ENCODE data around the gene ELK3. TPM values are rescaled to one million over a fixed set of nuclear protein-coding genes. Genes with fewer than 3 reads are reported as not detected.

The ELK3 gene
- total and polyA plus RNA-seq, 2 of the 8 experiments (the other 6 are each of a cell fraction or from before 2014, with no cell fraction given), result 3.5 to 14.3 TPM

GRCh38 chr12:96247563-96247962 lies 53.4 kb downstream of the ELK3 start:
- no peak overlapping the region for H3K9ac ChIP-seq (replicated peaks in 1 of 4; ENCODE audit: extremely low read depth in 1 of 4, low read depth in 3 of 4, low read length in 3 of 4)
- peak overlapping the region; percentile 26; the same call in 1 of the 2 replicates for H2AK5ac ChIP-seq (ENCODE audit: low read depth, low read length)
- no peak overlapping the region; the same call in 1 of the 2 replicates for H2BK5ac ChIP-seq (ENCODE audit: low read depth, low read length)
- no peak overlapping the region for H3K18ac ChIP-seq (ENCODE audit: extremely low read depth, low read length)
- no peak overlapping the region for H3K4ac ChIP-seq (replicated peaks; ENCODE audit: insufficient read length, low read depth, low read length)
- no peak overlapping the region for H3K56ac ChIP-seq (replicated peaks; ENCODE audit: insufficient read length, low read depth, low read length)
- 0 out of 2 replicates have a peak, but pooled peaks cover 2% of the 10 kb centered on the region for H3K23me2 ChIP-seq (ENCODE audit: low read depth, low read length)
- H3K4me3 ChIP-seq (ENCODE audit: extremely low read depth in 1 of 4, insufficient read depth in 2 of 4, low read depth in 3 of 4, low read length in 4 of 4), result no peak overlapping the region
- CTCF ChIA-PET (ENCODE audit: partially characterized antibody), result interaction anchor here (1.3 to 2.0 kb wide), 3 partner anchors 8 to 99 kb away, joined by 3 to 4 read pairs (median 3); no protein-coding TSS in a partner anchor
- FAIRE-seq (no peak), DNase-seq (ENCODE audit: low read depth in 1 of 2, low spot score in 2 of 2) (no peak)
- H3K36me3 ChIP-seq (ENCODE audit: control insufficient read depth in 2 of 4, insufficient read depth in 4 of 4, low read length in 3 of 4), result peaks cover 0 to 3% (median 0%) of the 10 kb centered on the region in 4 experiments; a peak in 3 of 8 replicates
- H3K27ac ChIP-seq (ENCODE audit: low read depth, low read length), result no peak overlapping the region
- no peak overlapping the region for H4K8ac ChIP-seq (ENCODE audit: extremely low read depth, insufficient read depth, low read length)
- H4K91ac ChIP-seq (replicated peaks; ENCODE audit: insufficient read length, low read length), result no peak overlapping the region
- H3K4me1 ChIP-seq (replicated peaks in 1 of 4; ENCODE audit: control insufficient read depth in 3 of 4, insufficient read depth in 4 of 4, low read length in 3 of 4), result peaks cover 0 to under 1% (median 0%) of the 10 kb centered on the region in 4 experiments; a peak in 1 of 7 replicates
- peaks cover 0 to 2% of the 10 kb centered on the region in 2 experiments for H4K20me1 ChIP-seq (replicated peaks in 1 of 2; ENCODE audit: control insufficient read depth in 1 of 2, insufficient read depth in 2 of 2, low read length in 2 of 2)
- no peaks in the 10 kb centered on the region for H3K79me2 ChIP-seq (ENCODE audit: control insufficient read depth in 1 of 2, insufficient read depth in 2 of 2, low read length in 2 of 2)
- H2BK20ac ChIP-seq (ENCODE audit: low read length), result no peak overlapping the region
- H2BK15ac ChIP-seq (ENCODE audit: low read length), result no peak overlapping the region
- no peaks in the 10 kb centered on the region for H3K9me3 ChIP-seq (ENCODE audit: insufficient read depth in 2 of 2, low read depth in 1 of 2, low read length in 1 of 2)
- H2BK12ac ChIP-seq (ENCODE audit: low read depth, low read length), result no peak overlapping the region
- H2BK120ac ChIP-seq (replicated peaks; ENCODE audit: low read depth, low read length), result no peak overlapping the region
- H4K5ac ChIP-seq (ENCODE audit: insufficient read length, low read depth, low read length), result no peak overlapping the region
- POLR2A ChIA-PET (ENCODE audit: partially characterized antibody), result interaction anchor here (0.5 kb wide), 1 partner anchor 29 kb away, joined by 3 read pairs; no protein-coding TSS in a partner anchor
- no peaks in the 10 kb centered on the region for H3K79me1 ChIP-seq (ENCODE audit: low read depth, low read length)
- no peak overlapping the region for H3K23ac ChIP-seq (ENCODE audit: insufficient read length)
- WGBS, 2 experiments (ENCODE audit: extremely low coverage in 1 of 2, insufficient coverage in 1 of 2, insufficient read length in 1 of 2, insufficient replicate concordance in 2 of 2, low coverage in 1 of 2, low lambda C conversion rate in 2 of 2, missing lambda C conversion rate in 1 of 2), result 90% methylated on average over 13 of the region's 13 CpGs; no CpG with 5 or more reads in 1 of the 2 experiments
- no peaks in the 10 kb centered on the region for H3K27me3 ChIP-seq (replicated peaks in 1 of 4; ENCODE audit: control insufficient read depth in 3 of 4, extremely low read depth in 1 of 4, insufficient read depth in 3 of 4, low read length in 3 of 4)
- H2AFZ ChIP-seq (ENCODE audit: low read length), result no peak overlapping the region
- no peak overlapping the region for H3K14ac ChIP-seq (ENCODE audit: insufficient read length)
- no peak overlapping the region for H3K4me2 ChIP-seq (ENCODE audit: insufficient read depth in 1 of 2, low read depth in 2 of 2, low read length in 2 of 2)
- no peak for TF ChIP-seq YY1 (IDR thresholded peaks at IDR 0.05; ENCODE audit: low read depth, low read length)
- TF ChIP-seq POLR2AphosphoS5 (IDR thresholded peaks at IDR 0.05; ENCODE audit: low read depth, low read length), result no peak
- TF ChIP-seq E2F6 (IDR thresholded peaks at IDR 0.05), result no peak
- TF ChIP-seq CTCF (IDR thresholded peaks at IDR 0.05; ENCODE audit: control extremely low read depth in 1 of 3, insufficient read depth in 1 of 3, low read depth in 1 of 3, low read length in 3 of 3), result no peak; a peak in 1 of 4 replicates
- TF ChIP-seq USF2 (IDR thresholded peaks at IDR 0.05; ENCODE audit: low read length), result no peak
- no peak for TF ChIP-seq EZH2 (IDR thresholded peaks at IDR 0.05; ENCODE audit: low read depth, low read length, severe bottlenecking)
- no peak for TF ChIP-seq RAD21 (IDR thresholded peaks at IDR 0.05 in 1 of 2, conservative IDR thresholded peaks at IDR 0.05 in 1 of 2; ENCODE audit: low read depth in 2 of 2, low read length in 2 of 2)
- no peak for TF ChIP-seq NRF1 (IDR thresholded peaks at IDR 0.05; ENCODE audit: low read depth, low read length)
